HepG2 (cell line): ENCODE data around the gene NEU4. TPM values are rescaled to one million over a fixed set of nuclear protein-coding genes. Genes with fewer than 3 reads are reported as not detected.

ENCODE experiments used
- ATAC-seq: fragments of 200-7000 bp; cut with Tn5 transposase; 3 replicates; pipeline ENCODE4 v1.9.1; 2020; ENCODE audit warnings: mild to moderate bottlenecking, moderate library complexity
- BruUV-seq: library from RNA; stranded (reverse); fragments of 400-500 nt; replicated peaks from 2 replicates; lab custom pipeline; 2021; lab: Mats Ljungman, UMichigan
- CTCF ChIA-PET: fragments of 300-600 bp; formaldehyde crosslinking; extraction: SDS; loops from one replicate; lab custom pipeline; 2021; ENCODE audit warnings: low total read pairs, inconsistent platforms, low intra/inter-chr PET ratio; lab: Yijun Ruan, JAX
- POLR2A ChIA-PET: fragments of 350-600 bp; sonication (Branson Sonifier 250); formaldehyde crosslinking; loops from one replicate; lab custom pipeline; 2020; ENCODE audit warnings: antibody characterized with exemption, inconsistent platforms; lab: Yijun Ruan, JAX
- DNase-seq: peaks from one replicate; pipeline ENCODE4 v3.0.0-alpha.2; 2015; ENCODE audit warnings: low spot score
- FAIRE-seq: peaks from 3 replicates; lab custom pipeline; 2011; peaks lifted over from hg19 to GRCh38; lab: Jason Lieb, UNC
- H2AFZ ChIP-seq: one replicate; pipeline ENCODE4 v1.6.1; 2011; ENCODE audit warnings: low read length, inconsistent platforms
- H3K27ac ChIP-seq: fragments of 300-600 bp; 3 replicates; pipeline ENCODE4 v1.8.0; 2011; ENCODE audit warnings: mixed run types, mild to moderate bottlenecking, mixed read lengths, low read length, inconsistent platforms; ENCODE audit not compliant: insufficient read depth; ENCODE audit errors: extremely low read length
- H3K27me3 ChIP-seq, 2 experiments: fragments of 200-600 bp in 1 of 2; 2 replicates in 1 of 2; 3 replicates in 1 of 2; pipeline versions ENCODE4 v1.6.0 to v1.8.0; 2011; ENCODE audit warnings: low read length in 2 of 2, mild to moderate bottlenecking in 2 of 2, moderate library complexity in 2 of 2, inconsistent platforms in 1 of 2; ENCODE audit not compliant: insufficient read depth in 2 of 2, control insufficient read depth in 1 of 2
- H3K36me3 ChIP-seq, 2 experiments: fragments of 200-600 bp in 1 of 2; replicated peaks in 1 of 2; 2 replicates in 1 of 2; 3 replicates in 1 of 2; pipeline versions ENCODE4 v1.5.1 to v1.8.0; 2011; ENCODE audit warnings: low read length in 2 of 2, inconsistent platforms in 1 of 2; ENCODE audit not compliant: insufficient read depth in 2 of 2, control insufficient read depth in 1 of 2
- H3K4me1 ChIP-seq: 2 replicates; pipeline ENCODE4 v1.5.1; 2012; ENCODE audit warnings: low read length, inconsistent platforms; ENCODE audit not compliant: insufficient read depth
- H3K4me2 ChIP-seq: 2 replicates; pipeline ENCODE4 v1.6.0; 2011; ENCODE audit warnings: low read depth, low read length, inconsistent platforms
- H3K4me3 ChIP-seq, 3 experiments: fragments of 200-600 bp in 1 of 3; sonication (generic), shearing (Covaris generic) in 1 of 3; replicated peaks in 1 of 3; 2 replicates each; pipeline ENCODE4 v1.5.1; 2011 to 2016; ENCODE audit warnings: low read length in 3 of 3, inconsistent platforms in 2 of 3, low read depth in 2 of 3, mild to moderate bottlenecking in 2 of 3, control low read depth in 1 of 3, mixed read lengths in 1 of 3; ENCODE audit not compliant: insufficient read depth in 1 of 3
- H3K79me2 ChIP-seq: one replicate; pipeline ENCODE4 v1.6.1; 2011; ENCODE audit warnings: low read length, inconsistent platforms; ENCODE audit not compliant: insufficient read depth
- H3K9ac ChIP-seq: 2 replicates; pipeline ENCODE4 v1.6.0; 2011; ENCODE audit warnings: mild to moderate bottlenecking, low read depth, low read length, inconsistent platforms; ENCODE audit not compliant: insufficient read depth
- H3K9me3 ChIP-seq: 2 replicates; pipeline ENCODE4 v1.5.1; 2012; ENCODE audit warnings: mild to moderate bottlenecking, low read length
- H4K20me1 ChIP-seq: 2 replicates; pipeline ENCODE4 v1.6.0; 2011; ENCODE audit warnings: inconsistent platforms, mild to moderate bottlenecking, low read length, moderate library complexity; ENCODE audit not compliant: insufficient read depth
- MAFG ChIP-seq: sonication (generic); formaldehyde crosslinking; IDR thresholded peaks from 2 replicates; pipeline ENCODE4 v1.5.1; 2020; ENCODE audit warnings: mild to moderate bottlenecking, missing genetic modification reagents
- NRL ChIP-seq: sonication (generic); formaldehyde crosslinking; IDR thresholded peaks from 2 replicates; pipeline ENCODE4 v1.5.0; 2020; ENCODE audit warnings: missing genetic modification reagents, mild to moderate bottlenecking, moderate library complexity, borderline replicate concordance
- SAFB2 ChIP-seq: sonication (generic); formaldehyde crosslinking; IDR thresholded peaks from 2 replicates; pipeline ENCODE4 v1.5.1; 2020; ENCODE audit warnings: missing genetic modification reagents, low read depth, mild to moderate bottlenecking, borderline replicate concordance
- ZBTB38 ChIP-seq: sonication (generic); formaldehyde crosslinking; IDR thresholded peaks from 2 replicates; pipeline ENCODE4 v1.5.1; 2020; ENCODE audit warnings: mild to moderate bottlenecking, missing genetic modification reagents
- ZNF232 ChIP-seq: sonication (generic); formaldehyde crosslinking; IDR thresholded peaks from 2 replicates; pipeline ENCODE4 v1.4.0; 2020; ENCODE audit warnings: missing genetic modification reagents, borderline replicate concordance
- ZNF619 ChIP-seq: sonication (generic); formaldehyde crosslinking; IDR thresholded peaks from 2 replicates; pipeline ENCODE4 v1.4.0; 2020; ENCODE audit warnings: mild to moderate bottlenecking, missing genetic modification reagents
- WGBS: methylation state at CpG from one replicate; pipeline ENCODE4 v1.1.6; 2017; ENCODE audit warnings: low lambda C conversion rate; 5-methylcytosine and 5-hydroxymethylcytosine counted together
- in situ Hi-C: cut with HindIII; loops from 2 replicates; pipeline ENCODE4 v1.10.0; 2017; ENCODE audit warnings: low pct_unique_long_range_greater_than_20kb; ENCODE audit not compliant: extremely low pct_ligation_motif_present
- intact Hi-C: fragments of 100-400 bp; cut with micrococcal nuclease; formaldehyde crosslinking; loops from one replicate; pipeline ENCODE4 v1.10.0; 2022; ENCODE audit not compliant: unreplicated experiment
- polyA plus RNA-seq, 8 experiments: library from polyadenylated mRNA; depleted of rRNA in 3 of 8; stranded (reverse) in 7 of 8; unstranded in 1 of 8; fragments of >200 nt; fragmentation: Illumina TruSeq in 4 of 8; extraction: Trizol in 4 of 8; gene quantifications; 2 replicates each; pipeline versions ENCODE4 v1.2.1 to v1.2.3, GENCODE V29; 2011 to 2016; ENCODE audit warnings: low read depth in 4 of 8, missing spikeins in 1 of 8, mixed read lengths in 1 of 8; ENCODE audit not compliant: insufficient read depth in 1 of 8
- total RNA-seq, 5 experiments: library from RNA; depleted of rRNA; stranded (reverse); fragments of >200 nt; fragmentation: Illumina TruSeq; extraction: Trizol; gene quantifications; 2 replicates each; pipeline ENCODE4 v1.2.3, GENCODE V29; 2016; ENCODE audit warnings: low read depth in 1 of 5
- TF ChIP-seq, protein P1 (sequence below): fragments of 450-650 bp; IDR thresholded peaks from 2 replicates; pipeline ENCODE4 v1.6.1; 2016

Gene NEU4
- total and polyA plus RNA-seq, 2 of the 13 experiments (the other 11 are each of a cell fraction or from before 2014, with no cell fraction given): 53.5 to 107 TPM

DNA sequence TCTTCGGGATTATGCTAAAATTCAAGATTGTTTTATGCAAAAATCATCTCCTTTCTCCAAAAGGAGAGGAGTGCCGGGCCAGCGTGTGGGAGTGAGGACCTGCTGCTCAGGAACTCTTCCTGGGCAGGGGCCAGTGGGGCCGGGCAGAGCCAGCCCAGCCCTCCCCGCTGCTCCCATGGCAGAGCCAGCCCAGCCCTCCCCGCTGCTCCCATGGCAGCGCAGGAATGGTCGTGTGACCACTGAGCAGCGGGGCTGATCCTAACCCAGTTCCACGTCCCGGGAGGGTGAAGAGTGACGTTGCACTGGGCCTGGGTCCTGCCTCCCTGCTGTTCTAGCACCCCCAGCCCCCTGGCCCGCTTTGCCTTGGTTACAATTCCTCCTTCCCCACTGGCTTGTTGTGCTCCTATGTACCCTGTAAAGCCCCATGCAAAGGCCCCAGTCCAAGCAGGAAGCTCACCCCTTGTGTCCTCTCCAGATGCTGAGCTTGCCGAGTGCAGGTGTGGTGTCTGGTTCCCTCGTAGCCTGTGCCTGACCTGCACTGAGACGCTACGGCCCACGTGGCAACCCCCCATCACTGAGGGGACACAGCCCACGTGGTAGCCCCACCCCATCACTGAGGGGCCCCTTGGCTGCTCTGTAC, 11.4 kb upstream of the NEU4 start (continued):
- TF ChIP-seq NRL (CRISPR knock-in tag): peak; percentile 35; the same call in 1 of the 2 replicates

DNA sequence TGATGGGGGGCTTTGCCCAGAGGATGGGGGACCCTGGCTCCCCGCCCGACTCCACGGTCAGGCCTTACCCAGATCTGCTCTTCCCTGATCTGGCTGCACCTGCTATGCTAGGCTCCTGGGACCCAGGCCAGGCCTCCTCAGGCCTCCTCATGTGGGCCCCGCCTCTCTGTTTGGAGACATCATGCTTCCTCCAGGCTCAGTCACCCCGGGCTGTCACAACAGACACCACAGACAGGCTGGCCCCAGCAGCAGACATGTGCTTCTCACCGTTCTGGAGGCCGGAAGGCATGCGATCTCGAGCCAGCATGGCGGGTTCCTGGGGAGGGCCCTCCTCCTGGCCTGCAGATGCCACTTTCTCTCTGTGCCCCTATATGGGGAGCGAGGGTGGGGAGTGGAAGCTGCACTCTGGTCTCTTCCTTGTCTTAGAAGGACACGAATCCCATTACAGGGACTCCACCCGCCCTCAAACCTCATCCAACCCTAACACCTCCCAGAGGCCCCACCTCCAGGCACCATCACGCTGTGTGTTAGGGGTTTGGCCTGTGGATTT, 10.8 kb upstream of the NEU4 start:
- Histone ChIP-seq H3K27me3 (no peaks in the 10 kb centered on the region; a peak in 1 of 5 replicates), H3K4me2 (peak overlapping the region; percentile 69), H3K27ac (no peak overlapping the region), H3K36me3 (no peaks in the 10 kb centered on the region), H3K9me3 (no peaks in the 10 kb centered on the region), H4K20me1 (no peaks in the 10 kb centered on the region), H3K9ac (no peak overlapping the region), H3K4me1 (peaks cover 24% of the 10 kb centered on the region), H3K79me2 (no peaks in the 10 kb centered on the region), H3K4me3 (peak overlapping the region in 1 of 3 experiments; percentile 68; a peak in 1 of 6 replicates), H2AFZ (no peak overlapping the region)
- no peak for DNase-seq
- in situ Hi-C loops: no loop called here
- intact Hi-C loops: no loop called here
- no peak for ATAC-seq
- WGBS: 95% methylated on average over 14 of the region's 14 CpGs
- no peak for TF ChIP-seq SAFB2 (CRISPR knock-in tag)
- TF ChIP-seq ZNF232 (CRISPR knock-in tag): no peak
- TF ChIP-seq ZBTB38 (CRISPR knock-in tag): peak; percentile 49; the same call in 1 of the 2 replicates
- TF ChIP-seq, protein P1, sequence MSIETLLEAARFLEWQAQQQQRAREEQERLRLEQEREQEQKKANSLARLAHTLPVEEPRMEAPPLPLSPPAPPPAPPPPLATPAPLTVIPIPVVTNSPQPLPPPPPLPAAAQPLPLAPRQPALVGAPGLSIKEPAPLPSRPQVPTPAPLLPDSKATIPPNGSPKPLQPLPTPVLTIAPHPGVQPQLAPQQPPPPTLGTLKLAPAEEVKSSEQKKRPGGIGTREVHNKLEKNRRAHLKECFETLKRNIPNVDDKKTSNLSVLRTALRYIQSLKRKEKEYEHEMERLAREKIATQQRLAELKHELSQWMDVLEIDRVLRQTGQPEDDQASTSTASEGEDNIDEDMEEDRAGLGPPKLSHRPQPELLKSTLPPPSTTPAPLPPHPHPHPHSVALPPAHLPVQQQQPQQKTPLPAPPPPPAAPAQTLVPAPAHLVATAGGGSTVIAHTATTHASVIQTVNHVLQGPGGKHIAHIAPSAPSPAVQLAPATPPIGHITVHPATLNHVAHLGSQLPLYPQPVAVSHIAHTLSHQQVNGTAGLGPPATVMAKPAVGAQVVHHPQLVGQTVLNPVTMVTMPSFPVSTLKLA: peak; percentile 59; the same call in 1 of the 2 replicates
- TF ChIP-seq ZNF619 (CRISPR knock-in tag): no peak
- 0 out of 2 replicates have a peak, but pooled peaks have one; percentile 10 for TF ChIP-seq MAFG (CRISPR knock-in tag)
- ChIA-PET CTCF (no interaction called here), POLR2A (interaction anchor here (1.4 to 2.2 kb wide), 3 partner anchors 24 to 95 kb away, joined by 3 to 8 read pairs (median 8); no protein-coding TSS in a partner anchor)
- FAIRE-seq: no peak
- no TSS peak for BruUV-seq
